SH-SY5Y (cell line): ENCODE measurements around the gene IMPACT.

ENCODE experiments used
- GATA2 ChIP-seq: IDR thresholded peaks from 2 replicates; pipeline ENCODE4 v1.6.1; 2011; ENCODE audit warnings: mild to moderate bottlenecking, low read depth, low read length
- GATA3 ChIP-seq: IDR thresholded peaks from 2 replicates; pipeline ENCODE4 v1.6.1; 2011; ENCODE audit warnings: low read depth, mild to moderate bottlenecking, low read length, moderate library complexity

GRCh38 chr18:24488824-24489493 lies 62.5 kb downstream of the IMPACT start:
- TF ChIP-seq GATA3 (no peak), GATA2 (no peak)
